Measurements from ENCODE around the gene SLC35C1. TPM values are rescaled to one million over a fixed set of nuclear protein-coding genes. Genes with fewer than 3 reads are reported as not detected.

The SLC35C1 gene
- total RNA-seq, 4 donors from 2014 or later = under 0.01 to 12.7 (median 5.2) TPM

DNA sequence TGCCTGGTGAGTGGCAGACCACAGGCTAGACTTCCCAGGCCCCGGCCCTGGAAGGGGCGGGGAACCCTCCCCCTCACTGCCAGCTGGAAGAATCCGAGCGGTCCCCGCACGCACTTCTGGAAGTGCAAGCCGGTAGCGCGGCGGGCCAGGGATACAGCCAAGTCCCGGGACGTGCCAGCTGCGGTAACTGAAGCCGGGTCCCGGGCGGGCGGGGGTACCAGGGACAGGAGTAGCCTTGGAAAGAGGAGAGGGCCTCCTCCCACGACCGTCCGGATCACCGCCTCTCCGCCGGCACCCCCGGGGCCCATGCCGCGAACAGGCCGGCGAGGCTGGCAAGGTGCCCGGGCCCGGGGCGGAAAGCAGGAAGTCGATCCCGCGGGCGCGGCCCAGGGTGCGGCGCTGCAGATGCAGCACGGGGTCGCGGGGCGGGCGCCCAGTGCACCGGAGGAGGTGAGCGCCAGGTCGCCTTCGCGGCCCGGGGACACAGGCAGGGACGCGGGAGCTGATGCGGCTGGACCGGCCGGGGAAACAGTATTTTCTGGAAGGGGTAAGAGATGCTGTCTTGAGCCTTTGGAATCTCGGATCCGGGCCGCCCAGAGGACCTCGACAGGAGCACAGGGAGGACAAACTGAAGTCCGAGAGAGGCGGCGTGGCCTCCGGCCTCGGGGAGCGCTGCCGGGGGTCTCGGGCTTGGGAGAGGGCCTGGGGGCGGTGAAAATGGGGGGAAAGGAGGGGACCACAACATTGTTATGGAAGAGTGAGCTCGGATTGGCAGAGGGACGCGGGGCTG lies 783 bp upstream of the SLC35C1 start:
- DNase-seq = peak; percentile 76 to 77
- intact Hi-C loops (cut with DNase I; ENCODE audit: low total_unique reads) = no loop called here
- peaks cover 0 to 18% of the 10 kb centered on the region in 2 donors for H3K4me1 ChIP-seq
- H3K36me3 ChIP-seq = no peaks in the 10 kb centered on the region
- no peaks in the 10 kb centered on the region for H3K27me3 ChIP-seq
- no peaks in the 10 kb centered on the region for H3K9me3 ChIP-seq
- peak overlapping the region; percentile 66 to 84 for H3K4me3 ChIP-seq
- H3K27ac ChIP-seq = peak overlapping the region; percentile 83 to 91
- TF ChIP-seq POLR2A (IDR thresholded peaks at IDR 0.05) = no peak
- TF ChIP-seq, protein P1, sequence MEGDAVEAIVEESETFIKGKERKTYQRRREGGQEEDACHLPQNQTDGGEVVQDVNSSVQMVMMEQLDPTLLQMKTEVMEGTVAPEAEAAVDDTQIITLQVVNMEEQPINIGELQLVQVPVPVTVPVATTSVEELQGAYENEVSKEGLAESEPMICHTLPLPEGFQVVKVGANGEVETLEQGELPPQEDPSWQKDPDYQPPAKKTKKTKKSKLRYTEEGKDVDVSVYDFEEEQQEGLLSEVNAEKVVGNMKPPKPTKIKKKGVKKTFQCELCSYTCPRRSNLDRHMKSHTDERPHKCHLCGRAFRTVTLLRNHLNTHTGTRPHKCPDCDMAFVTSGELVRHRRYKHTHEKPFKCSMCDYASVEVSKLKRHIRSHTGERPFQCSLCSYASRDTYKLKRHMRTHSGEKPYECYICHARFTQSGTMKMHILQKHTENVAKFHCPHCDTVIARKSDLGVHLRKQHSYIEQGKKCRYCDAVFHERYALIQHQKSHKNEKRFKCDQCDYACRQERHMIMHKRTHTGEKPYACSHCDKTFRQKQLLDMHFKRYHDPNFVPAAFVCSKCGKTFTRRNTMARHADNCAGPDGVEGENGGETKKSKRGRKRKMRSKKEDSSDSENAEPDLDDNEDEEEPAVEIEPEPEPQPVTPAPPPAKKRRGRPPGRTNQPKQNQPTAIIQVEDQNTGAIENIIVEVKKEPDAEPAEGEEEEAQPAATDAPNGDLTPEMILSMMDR (IDR thresholded peaks at IDR 0.05) = no peak

DNA sequence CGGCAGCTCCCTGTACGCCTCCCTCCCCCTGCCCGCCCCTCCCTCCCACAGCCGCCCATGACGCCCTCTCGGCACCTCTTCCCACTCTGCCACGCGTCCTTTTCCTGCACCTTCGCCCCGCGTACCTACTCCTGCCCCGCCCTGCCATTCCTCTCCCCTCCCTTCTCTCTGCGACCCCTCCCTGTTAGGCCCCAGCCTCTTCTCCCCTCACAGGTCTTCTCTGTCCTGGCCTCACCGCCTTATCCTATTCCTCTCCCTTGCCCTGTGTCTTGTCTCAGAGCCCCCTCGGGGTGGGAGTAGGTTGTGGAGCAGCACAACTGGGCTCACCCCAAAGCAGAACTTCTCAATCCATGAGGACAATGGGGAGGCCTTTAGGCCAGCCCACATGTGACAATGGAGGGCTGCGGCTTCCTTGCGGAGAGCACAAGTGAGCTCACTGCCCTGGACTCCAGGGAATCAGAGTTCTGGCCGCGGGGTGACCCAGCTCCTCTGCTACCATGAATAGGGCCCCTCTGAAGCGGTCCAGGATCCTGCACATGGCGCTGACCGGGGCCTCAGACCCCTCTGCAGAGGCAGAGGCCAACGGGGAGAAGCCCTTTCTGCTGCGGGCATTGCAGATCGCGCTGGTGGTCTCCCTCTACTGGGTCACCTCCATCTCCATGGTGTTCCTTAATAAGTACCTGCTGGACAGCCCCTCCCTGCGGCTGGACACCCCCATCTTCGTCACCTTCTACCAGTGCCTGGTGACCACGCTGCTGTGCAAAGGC lies 539 bp downstream of the SLC35C1 start:
- Histone ChIP-seq H3K36me3 (no peaks in the 10 kb centered on the region), H3K27ac (peak overlapping the region; percentile 83 to 91), H3K4me1 (peaks cover 0 to 18% of the 10 kb centered on the region in 2 donors), H3K4me3 (peak overlapping the region; percentile 66 to 84), H3K9me3 (no peaks in the 10 kb centered on the region), H3K27me3 (no peaks in the 10 kb centered on the region)
- intact Hi-C loops (cut with DNase I; ENCODE audit: low total_unique reads) = no loop called here
- peak; percentile 33 to 40 for DNase-seq
- TF ChIP-seq, protein P1 (IDR thresholded peaks at IDR 0.05) = no peak
- TF ChIP-seq POLR2A (IDR thresholded peaks at IDR 0.05) = no peak

DNA sequence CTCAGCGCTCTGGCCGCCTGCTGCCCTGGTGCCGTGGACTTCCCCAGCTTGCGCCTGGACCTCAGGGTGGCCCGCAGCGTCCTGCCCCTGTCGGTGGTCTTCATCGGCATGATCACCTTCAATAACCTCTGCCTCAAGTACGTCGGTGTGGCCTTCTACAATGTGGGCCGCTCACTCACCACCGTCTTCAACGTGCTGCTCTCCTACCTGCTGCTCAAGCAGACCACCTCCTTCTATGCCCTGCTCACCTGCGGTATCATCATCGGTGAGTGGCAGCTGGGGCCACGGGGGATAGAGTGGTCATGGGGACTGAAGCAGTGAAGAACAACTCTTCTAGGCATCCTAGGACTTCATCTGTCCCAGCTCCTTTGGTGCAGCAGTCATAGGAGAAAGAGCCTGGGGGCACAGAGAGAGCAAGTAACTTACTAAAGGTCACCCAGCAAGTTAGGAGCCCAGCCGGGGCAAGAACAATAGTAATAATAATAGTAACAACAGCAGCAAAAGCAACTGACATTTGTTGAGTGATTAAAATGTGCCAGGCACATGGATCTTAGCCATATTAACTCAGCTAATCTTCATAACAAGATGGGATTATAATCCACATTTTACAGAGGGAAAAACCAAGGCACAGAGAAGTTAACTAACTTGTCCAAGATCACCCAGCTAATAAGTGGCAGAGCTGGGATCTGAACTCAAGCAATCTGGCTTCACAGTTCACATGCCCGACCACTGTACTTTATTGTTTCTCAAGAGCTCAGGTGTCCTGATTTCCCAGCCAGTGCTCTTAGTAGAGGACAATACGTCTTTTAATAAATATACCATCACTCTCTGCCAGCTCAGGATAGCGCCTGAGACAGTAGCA lies 1.4 kb downstream of the SLC35C1 start:
- Histone ChIP-seq H3K4me1 (peaks cover 0 to 18% of the 10 kb centered on the region in 2 donors), H3K27ac (peak overlapping the region in 1 of 2 donors; percentile 91), H3K36me3 (no peaks in the 10 kb centered on the region), H3K4me3 (peak overlapping the region; percentile 66 to 84), H3K27me3 (no peaks in the 10 kb centered on the region), H3K9me3 (no peaks in the 10 kb centered on the region)
- TF ChIP-seq, protein P1 (IDR thresholded peaks at IDR 0.05) = no peak
- no peak for TF ChIP-seq POLR2A (IDR thresholded peaks at IDR 0.05)
- DNase-seq = no peak
- intact Hi-C loops (cut with DNase I; ENCODE audit: low total_unique reads) = no loop called here

DNA sequence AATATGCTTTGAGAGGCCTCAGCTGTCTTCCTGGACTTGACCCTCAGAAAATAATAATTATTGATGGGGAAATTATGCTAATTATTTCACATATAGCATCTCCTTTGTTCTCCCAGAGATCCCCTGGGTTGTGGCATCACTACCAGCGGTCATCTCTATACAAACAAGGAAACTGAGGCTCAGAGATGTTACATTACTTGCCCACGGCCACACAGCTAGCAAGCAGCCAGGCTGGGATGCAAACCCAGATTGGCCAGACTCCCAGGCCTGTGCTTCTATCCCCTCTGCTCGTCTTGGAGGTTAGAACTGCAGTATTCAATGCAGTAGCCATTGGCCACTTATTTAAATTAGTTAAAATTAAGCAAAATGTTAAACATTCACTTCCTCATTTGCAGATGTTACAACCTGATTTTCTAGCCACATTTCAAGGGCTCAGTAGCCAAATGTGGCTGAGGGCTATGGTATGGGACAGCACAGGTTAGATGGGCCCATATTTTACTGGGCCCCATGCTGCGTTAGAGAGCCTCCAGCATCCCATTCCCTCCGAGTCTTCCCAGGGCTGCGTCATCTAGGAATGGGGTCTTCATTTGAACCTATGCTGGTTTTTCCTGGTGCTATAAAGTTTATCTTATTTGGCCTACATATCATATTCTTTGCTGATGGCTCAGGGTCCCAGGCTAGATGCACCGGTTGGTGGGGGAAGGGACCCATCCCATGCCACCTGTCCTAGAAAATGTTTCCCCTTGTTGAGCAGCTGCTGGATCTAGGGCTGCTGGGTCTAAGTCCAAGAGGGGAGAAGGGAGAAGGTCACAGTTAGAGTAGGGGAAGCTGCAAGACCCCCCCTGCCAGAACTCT lies 2.2 kb downstream of the SLC35C1 start:
- peaks cover 0 to 18% of the 10 kb centered on the region in 2 donors for H3K4me1 ChIP-seq
- TF ChIP-seq POLR2A (IDR thresholded peaks at IDR 0.05) = no peak
- TF ChIP-seq, protein P1 (IDR thresholded peaks at IDR 0.05) = no peak
- peak in 1 of 2 donors; percentile 5 for DNase-seq
- no peak overlapping the region for H3K27ac ChIP-seq
- H3K4me3 ChIP-seq = no peak overlapping the region
- H3K27me3 ChIP-seq = no peaks in the 10 kb centered on the region
- no peaks in the 10 kb centered on the region for H3K36me3 ChIP-seq
- intact Hi-C loops (cut with DNase I; ENCODE audit: low total_unique reads) = no loop called here
- H3K9me3 ChIP-seq = no peaks in the 10 kb centered on the region

Data from uterus (tissue), 4 donors.